DMS 273 (cell line): ENCODE measurements around the gene RIMKLB.
"Not testable (repeated sequence)": the region's sequence is repeated elsewhere in the genome, so short reads cannot be mapped to it uniquely, and the experiment has no call there.

Experiments
- DNase-seq: peaks from one replicate; lab custom pipeline; 2025; ENCODE audit not compliant: unreplicated experiment; lab: John Stamatoyannopoulos, UW

Gene RIMKLB

GRCh38 chr12:8816448-8817050 lies 118.8 kb downstream of the RIMKLB start:
- no peak for DNase-seq

- DNase-seq, result no peak
Observed at GRCh38 chr12:8817856-8818255, 120.1 kb downstream of the RIMKLB start.

DNA sequence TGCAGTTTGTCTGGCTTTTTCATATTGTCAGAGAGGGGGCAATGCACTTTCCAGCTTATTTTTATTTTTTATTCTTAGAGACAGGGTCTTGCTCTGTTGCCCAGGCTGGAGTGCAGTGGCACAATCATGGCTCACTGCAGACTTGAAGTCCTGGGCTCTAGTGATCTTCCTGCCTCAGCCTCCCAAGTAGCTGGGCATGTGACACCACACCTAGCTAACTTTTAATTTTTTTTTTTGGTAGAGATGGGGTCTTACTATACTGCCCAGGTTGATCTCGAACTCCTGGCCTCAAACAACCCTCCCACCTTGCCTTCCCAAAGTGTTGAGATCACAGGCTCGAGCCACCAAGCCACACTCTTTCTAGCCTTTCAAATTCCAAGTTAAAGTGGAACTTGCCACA lies 120.7 kb downstream of the RIMKLB start:
- DNase-seq, result no peak

DNA sequence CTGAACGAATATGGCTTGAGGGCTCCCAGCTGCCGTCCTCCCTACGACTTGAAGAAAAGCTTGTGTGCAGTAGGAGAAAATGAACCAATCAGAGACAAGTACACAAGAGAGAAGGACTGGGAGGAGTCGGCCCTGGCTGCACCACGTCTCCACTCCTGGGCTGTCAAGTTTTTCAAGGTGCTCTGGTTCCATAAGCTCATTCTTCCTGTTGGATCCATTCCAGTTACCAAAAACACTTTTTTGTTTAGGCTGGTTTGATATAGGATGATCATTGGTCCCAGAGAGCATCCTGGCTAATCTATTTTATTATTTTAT lies 121.8 kb downstream of the RIMKLB start:
- DNase-seq, result no peak

DNA sequence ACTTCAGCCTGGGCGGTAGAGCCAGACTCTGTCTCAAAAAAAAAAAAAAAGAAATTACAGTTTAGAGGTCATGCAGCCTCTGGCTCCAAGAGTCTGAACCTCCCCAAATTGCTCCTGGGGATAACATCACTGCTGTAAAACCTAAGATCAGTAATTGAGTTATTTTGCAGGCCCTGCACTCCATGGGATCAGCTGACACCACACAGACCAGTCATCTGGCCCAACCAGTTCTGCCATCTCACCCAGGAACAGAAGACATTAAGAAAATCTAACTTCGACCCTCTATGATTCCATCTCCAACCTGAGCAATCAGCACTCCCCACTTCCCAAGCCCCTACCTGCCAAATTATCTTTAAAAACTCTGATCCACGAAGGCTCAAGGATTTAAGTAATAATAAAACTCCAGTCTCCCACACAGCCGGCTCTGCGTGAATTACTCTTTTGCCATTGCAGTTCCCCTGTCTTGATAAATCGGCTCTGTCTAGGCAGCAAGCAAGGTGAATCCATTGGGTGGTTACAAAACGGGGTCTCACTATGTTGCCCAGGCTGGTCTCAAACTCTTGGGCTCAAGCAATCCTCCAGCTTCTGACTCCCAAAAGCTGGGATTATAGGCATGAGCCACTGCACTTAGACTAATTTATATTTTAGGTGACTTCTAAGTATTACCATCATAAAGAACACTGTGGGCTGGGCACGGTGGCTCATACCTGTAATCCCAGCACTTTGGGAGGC lies 123.1 kb downstream of the RIMKLB start:
- not testable (repeated sequence) for DNase-seq

DNA sequence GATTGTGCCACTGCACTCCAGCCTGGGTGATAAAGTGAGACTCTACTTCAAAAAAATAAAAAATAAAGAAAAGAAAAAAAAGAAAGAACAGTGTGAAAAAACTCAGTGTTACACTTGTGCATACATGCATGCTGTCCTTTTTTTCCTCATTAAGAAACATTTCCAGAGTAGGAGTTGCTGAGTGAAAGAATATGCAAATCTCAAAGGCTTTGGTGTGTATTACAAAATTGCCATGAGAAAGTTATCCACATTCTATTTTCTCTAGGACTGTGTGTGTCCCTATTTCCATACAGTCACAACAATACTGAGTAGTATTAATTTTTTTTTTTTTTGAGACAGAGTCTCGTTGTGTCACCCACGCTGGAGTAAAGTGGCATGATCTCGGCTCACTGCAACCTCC lies 123.8 kb downstream of the RIMKLB start:
- DNase-seq, result no peak

GRCh38 chr12:8822298-8822697 lies 124.5 kb downstream of the RIMKLB start, which contains the start of gene A2ML1:
A2ML1 (plus strand) TSS chr12:8822621; CDS start chr12:8822652, 31 bp downstream.
- no peak for DNase-seq

DNA sequence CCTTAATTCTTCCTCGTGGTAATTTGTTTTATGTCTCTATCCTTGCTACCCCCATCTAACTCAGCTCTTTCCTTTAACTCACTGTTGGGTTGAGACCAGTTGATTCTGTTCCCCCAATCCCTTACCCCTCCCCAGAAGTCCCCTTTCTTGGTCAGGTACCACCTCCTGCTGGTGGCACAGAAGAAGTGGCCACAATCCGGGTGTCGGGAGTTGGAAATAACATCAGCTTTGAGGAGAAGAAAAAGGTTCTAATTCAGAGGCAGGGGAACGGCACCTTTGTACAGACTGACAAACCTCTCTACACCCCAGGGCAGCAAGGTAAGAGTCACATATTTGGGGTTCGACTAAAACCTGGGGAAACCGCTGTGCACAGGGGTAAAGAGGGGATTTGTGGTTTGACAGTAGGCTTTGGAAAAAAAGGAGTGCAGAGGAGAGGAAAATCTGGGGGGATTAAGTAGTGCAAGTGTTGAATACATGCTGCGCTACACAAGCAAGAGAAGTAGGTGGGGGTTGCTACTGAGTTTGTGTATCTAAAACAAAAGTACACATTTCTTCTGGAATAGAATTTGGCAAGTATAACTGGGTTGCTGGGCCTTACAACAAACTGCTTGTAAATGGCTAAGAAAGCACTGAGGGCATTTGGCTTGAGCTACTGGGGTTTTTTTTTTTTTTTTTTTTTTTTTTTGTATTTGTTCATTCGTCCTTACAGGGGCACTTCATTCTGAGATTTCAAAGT lies 125.9 kb downstream of the RIMKLB start:
- DNase-seq, result peak; percentile 48

- DNase-seq, result no peak
Observed at GRCh38 chr12:8827551-8828256, 129.9 kb downstream of the RIMKLB start.

DNA sequence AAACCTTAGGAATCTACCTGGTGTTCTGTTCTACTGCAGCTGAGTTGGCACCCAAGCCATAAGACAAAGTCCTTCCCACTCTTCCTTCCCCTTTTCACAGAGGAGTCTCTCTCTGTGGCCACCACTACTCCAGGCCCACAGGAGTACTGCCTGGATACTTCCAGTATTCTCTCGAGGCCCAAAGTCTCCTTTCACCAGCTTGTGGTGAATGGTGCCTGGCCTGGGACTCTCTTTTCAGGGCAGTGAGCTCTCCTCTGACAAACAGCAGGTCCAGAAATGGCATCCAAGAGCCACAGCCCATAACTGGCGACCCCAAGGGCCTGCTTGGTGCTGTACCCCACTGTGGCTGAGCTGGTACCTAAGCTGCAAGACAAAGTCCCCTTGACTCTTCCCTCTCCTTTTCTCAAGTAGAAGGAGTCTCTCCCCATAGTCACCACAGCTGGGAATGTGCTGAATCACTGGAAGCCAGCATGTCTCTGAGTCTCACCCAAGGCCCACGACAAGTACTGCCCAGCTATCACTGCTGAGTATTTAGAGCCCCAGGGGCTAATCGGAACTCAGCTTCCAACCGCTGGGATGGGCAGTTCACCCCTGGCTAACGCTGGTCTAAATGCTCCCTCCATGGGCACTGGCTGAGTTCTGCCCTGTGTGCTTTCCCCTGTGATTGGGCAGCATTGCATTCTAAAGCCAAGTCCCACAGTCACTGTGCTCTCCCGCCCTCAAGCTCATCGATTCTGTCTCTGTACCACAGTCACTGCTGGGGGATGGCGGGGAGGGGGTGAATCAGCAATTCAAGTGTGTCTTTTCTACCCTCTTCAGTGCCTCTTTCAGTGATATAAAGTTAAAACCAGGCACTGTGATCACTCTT lies 130.7 kb downstream of the RIMKLB start:
- DNase-seq, result no peak

- no peak for DNase-seq
Observed at GRCh38 chr12:8829125-8829518, 131.3 kb downstream of the RIMKLB start.

GRCh38 chr12:8829621-8830020 lies 131.8 kb downstream of the RIMKLB start:
- no peak for DNase-seq

DNA sequence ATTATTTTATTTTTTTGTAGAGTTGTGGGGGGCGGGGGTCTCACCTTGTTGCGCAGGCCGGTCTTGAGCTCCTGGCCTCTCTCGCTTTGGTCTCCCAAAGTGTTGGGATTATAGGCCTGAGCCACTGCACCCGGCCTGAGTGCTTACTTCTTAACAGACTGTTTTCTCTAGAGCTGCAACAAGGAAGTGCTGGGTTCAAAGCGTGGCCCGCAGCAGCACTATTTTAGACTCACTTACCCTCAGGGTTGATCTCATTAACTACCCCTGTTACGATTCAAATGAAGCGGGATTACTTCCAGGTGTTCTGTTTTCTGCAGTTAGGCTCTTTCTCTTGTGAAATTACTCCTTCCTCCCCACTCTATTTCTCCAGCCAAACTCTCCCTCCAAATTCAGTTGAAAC lies 133.3 kb downstream of the RIMKLB start:
- DNase-seq, result no peak

GRCh38 chr12:8832500-8832899 lies 134.7 kb downstream of the RIMKLB start:
- DNase-seq, result no peak
